Chondrocyte (in vitro differentiated cells): ENCODE data around the gene ARMH2. TPM values are rescaled to one million over a fixed set of nuclear protein-coding genes. Genes with fewer than 3 reads are reported as not detected.

Experiments used
- DNase-seq: peaks from one replicate; pipeline ENCODE4 v3.0.0; 2021; ENCODE audit warnings: mixed read lengths, low spot score
- H3K27ac Mint-ChIP-seq: one replicate; pipeline ENCODE4 v1.8.0; 2021; ENCODE audit warnings: mild to moderate bottlenecking, moderate library complexity, mixed read lengths; ENCODE audit not compliant: unreplicated experiment
- H3K27me3 Mint-ChIP-seq: 2 replicates; pipeline ENCODE4 v1.8.0; 2021; ENCODE audit warnings: low read depth, mixed read lengths
- H3K36me3 Mint-ChIP-seq: 2 replicates; pipeline ENCODE4 v1.8.0; 2021; ENCODE audit warnings: low read depth, mixed read lengths
- H3K4me1 Mint-ChIP-seq: 2 replicates; pipeline ENCODE4 v1.8.0; 2021; ENCODE audit warnings: low read depth, mild to moderate bottlenecking, mixed read lengths
- H3K4me3 Mint-ChIP-seq: one replicate; pipeline ENCODE4 v1.8.0; 2021; ENCODE audit warnings: mild to moderate bottlenecking, moderate library complexity, mixed read lengths; ENCODE audit not compliant: unreplicated experiment
- H3K9me3 Mint-ChIP-seq: 2 replicates; pipeline ENCODE4 v1.8.0; 2021; ENCODE audit warnings: low read depth, mixed read lengths
- total RNA-seq: library from RNA; stranded (reverse); gene quantifications from 3 replicates; pipeline ENCODE4 v1.2.1, GENCODE V29; 2021
- TF ChIP-seq, protein P1 (sequence below): fragments of 200-600 bp; sonication (generic); IDR thresholded peaks from 2 replicates; pipeline ENCODE4 v1.5.0; 2021; ENCODE audit warnings: antibody characterized with exemption, mild to moderate bottlenecking, moderate library complexity

The ARMH2 gene
- total RNA-seq, 1 donor from 2014 or later = not detected

DNA sequence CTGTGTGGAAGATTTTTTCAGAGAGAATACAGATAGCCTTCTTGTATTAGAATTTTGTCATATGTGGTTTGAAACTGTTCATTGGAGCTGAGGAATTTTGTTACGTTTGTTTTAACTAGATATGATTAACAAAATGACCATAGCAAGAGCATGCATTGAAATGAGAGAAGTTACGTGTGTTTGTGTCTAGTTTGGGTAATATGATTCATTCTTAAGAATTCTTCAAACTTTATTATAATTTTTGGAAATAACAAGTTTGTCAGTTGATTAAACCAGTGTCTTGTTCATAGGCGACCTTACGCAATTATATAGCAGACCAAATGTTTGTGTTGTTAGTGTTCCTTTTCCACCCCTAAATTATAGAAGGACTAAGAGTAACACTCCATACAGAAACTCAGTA, 18.5 kb downstream of the ARMH2 start:
- Mint-ChIP-seq H3K36me3 (peaks cover 2% of the 10 kb centered on the region), H3K27ac (peak overlapping the region; percentile 38)

DNA sequence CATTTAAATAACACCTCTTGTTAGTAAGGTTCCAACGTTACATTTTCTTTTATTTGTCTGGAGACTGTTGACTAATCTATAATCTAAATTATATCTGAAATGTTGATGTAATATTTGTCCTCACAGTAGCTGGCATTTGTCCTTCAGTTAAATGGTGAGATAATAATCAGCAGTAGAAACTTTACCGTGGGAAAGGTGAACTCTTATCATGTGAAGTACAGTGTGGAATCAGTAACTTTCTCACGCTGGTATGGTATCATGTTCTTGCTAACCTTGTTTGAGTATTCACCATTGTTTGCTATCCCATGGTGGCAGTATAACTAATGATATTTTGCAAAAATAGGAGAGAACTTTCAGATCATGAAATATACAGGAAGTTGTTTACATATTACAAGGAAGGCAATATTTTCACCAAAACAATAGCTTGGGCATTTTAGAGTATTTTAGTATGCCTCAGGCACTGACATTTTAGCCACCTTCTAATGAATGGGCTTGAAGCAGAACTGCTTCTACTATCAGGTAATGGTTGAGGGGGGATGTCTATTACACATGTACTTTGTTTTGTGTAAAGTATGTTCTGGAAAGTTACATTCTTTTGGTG, 19.2 kb downstream of the ARMH2 start:
- DNase-seq = no peak
- Mint-ChIP-seq H3K27me3 (no peaks in the 10 kb centered on the region), H3K36me3 (peaks cover 2% of the 10 kb centered on the region), H3K9me3 (no peaks in the 10 kb centered on the region), H3K4me3 (no peak overlapping the region), H3K4me1 (peaks cover 31% of the 10 kb centered on the region), H3K27ac (no peak overlapping the region)
- TF ChIP-seq, protein P1, sequence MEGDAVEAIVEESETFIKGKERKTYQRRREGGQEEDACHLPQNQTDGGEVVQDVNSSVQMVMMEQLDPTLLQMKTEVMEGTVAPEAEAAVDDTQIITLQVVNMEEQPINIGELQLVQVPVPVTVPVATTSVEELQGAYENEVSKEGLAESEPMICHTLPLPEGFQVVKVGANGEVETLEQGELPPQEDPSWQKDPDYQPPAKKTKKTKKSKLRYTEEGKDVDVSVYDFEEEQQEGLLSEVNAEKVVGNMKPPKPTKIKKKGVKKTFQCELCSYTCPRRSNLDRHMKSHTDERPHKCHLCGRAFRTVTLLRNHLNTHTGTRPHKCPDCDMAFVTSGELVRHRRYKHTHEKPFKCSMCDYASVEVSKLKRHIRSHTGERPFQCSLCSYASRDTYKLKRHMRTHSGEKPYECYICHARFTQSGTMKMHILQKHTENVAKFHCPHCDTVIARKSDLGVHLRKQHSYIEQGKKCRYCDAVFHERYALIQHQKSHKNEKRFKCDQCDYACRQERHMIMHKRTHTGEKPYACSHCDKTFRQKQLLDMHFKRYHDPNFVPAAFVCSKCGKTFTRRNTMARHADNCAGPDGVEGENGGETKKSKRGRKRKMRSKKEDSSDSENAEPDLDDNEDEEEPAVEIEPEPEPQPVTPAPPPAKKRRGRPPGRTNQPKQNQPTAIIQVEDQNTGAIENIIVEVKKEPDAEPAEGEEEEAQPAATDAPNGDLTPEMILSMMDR = peak; percentile 24

More for the DNA sequence above, 18.5 kb downstream of the ARMH2 start:
- TF ChIP-seq, protein P1 = no peak
- no peak for DNase-seq
- Mint-ChIP-seq H3K27me3 (no peaks in the 10 kb centered on the region), H3K4me3 (no peak overlapping the region), H3K4me1 (peaks cover 31% of the 10 kb centered on the region), H3K9me3 (no peaks in the 10 kb centered on the region)

DNA sequence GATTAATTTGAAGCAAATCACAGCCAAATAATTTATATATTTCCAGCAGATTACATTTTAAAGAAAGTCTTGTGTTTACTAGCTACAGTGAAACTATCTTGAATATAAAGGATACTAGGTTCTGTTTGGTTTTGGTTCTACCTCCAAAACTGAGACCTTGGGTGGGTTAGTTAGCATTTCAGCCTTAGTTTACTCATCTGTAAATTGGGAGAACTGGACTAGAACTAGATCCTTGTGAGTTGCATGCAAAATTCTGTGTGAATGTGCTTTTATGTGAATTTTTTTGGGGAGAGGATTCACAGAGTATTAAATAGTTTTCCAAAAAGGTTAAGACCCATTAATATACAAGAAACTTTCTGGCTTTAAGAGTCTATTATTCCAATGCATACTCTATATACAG, 19.8 kb downstream of the ARMH2 start:
- H3K27me3 Mint-ChIP-seq = no peaks in the 10 kb centered on the region
- H3K4me3 Mint-ChIP-seq = no peak overlapping the region
- no peaks in the 10 kb centered on the region for H3K9me3 Mint-ChIP-seq
- DNase-seq = no peak
- H3K4me1 Mint-ChIP-seq = peaks cover 31% of the 10 kb centered on the region
- no peak overlapping the region for H3K27ac Mint-ChIP-seq
- peaks cover 2% of the 10 kb centered on the region for H3K36me3 Mint-ChIP-seq
- TF ChIP-seq, protein P1 = no peak

DNA sequence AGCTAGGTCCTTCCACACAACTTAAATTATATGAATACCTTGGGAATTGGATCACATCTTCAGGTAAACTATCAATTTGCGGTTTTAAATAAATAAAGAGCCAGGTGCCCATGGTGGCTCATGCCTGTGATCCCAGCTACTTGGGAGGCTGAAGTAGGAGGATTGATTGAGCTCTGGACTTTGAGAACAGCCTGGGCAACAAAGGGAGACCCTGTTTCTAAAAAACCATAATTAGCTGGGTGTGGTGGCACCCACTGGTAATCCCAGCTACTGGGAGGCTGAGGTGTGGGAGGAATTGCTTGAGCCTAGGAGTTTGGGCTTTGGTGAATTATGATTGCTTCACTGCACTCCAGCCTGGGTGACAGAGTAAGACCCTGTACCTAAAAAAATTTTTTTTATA, 20.6 kb downstream of the ARMH2 start:
- no peak overlapping the region for H3K4me3 Mint-ChIP-seq
- H3K36me3 Mint-ChIP-seq = peaks cover 2% of the 10 kb centered on the region
- peaks cover 31% of the 10 kb centered on the region for H3K4me1 Mint-ChIP-seq
- H3K9me3 Mint-ChIP-seq = no peaks in the 10 kb centered on the region
- TF ChIP-seq, protein P1 = no peak
- H3K27ac Mint-ChIP-seq = peak overlapping the region; percentile 22
- H3K27me3 Mint-ChIP-seq = no peaks in the 10 kb centered on the region
- DNase-seq = no peak

DNA sequence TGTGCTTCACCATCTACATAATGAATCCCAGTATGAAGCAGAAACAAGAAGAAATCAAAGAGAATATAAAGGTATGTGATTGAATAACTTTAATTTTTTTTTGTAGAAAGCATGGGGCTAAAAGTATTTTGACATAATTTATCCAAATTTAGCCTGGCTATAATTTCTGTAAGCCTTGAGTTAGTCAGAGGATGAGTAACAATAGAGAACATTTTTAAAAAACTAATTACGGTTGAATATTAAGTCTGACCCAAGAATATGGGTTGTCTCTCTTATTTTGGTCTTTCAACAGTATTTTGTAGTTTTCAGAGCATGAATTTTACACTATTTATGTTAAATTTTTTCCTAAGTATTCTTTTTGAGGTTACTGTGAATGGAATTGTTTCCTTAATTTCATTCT, 21.5 kb downstream of the ARMH2 start:
- peaks cover under 1% of the 10 kb centered on the region for H3K36me3 Mint-ChIP-seq
- no peak for DNase-seq
- peaks cover 31% of the 10 kb centered on the region for H3K4me1 Mint-ChIP-seq
- H3K27me3 Mint-ChIP-seq = no peaks in the 10 kb centered on the region
- no peak overlapping the region for H3K4me3 Mint-ChIP-seq
- H3K9me3 Mint-ChIP-seq = no peaks in the 10 kb centered on the region
- TF ChIP-seq, protein P1 = no peak
- H3K27ac Mint-ChIP-seq = no peak overlapping the region
